K562 (cell line): ENCODE data around the gene CNNM2. TPM values are rescaled to one million over a fixed set of nuclear protein-coding genes. Genes with fewer than 3 reads are reported as not detected.

Experiments
- ATAC-seq: fragments of 200-7000 bp; cut with Tn5 transposase; 3 replicates; pipeline ENCODE4 v1.9.1; 2020; ENCODE audit warnings: moderate library complexity
- BruUV-seq: library from RNA; stranded (reverse); fragments of 400-500 nt; replicated peaks from 2 replicates; lab custom pipeline; 2021; lab: Mats Ljungman, UMichigan
- CTCF ChIA-PET: fragments of 300-600 bp; formaldehyde crosslinking; extraction: SDS; loops from one replicate; lab custom pipeline; 2021; ENCODE audit warnings: low intra/inter-chr PET ratio; lab: Yijun Ruan, JAX
- POLR2A ChIA-PET: fragments of 300-600, 350-650 bp; sonication (Branson Sonifier 250); formaldehyde crosslinking; extraction: SDS; loops from one replicate; lab custom pipeline; 2021; ENCODE audit warnings: antibody characterized with exemption, inconsistent platforms; lab: Yijun Ruan, JAX
- DNase-seq, 4 experiments: peaks; one replicate each; pipeline versions ENCODE4 v3.0.0 to v3.0.0-alpha.2; 2011 to 2018; ENCODE audit warnings: low spot score in 3 of 4, mixed read lengths in 3 of 4; ENCODE audit errors: extremely low read depth in 1 of 4
- FAIRE-seq: peaks from 2 replicates; lab custom pipeline; 2011; peaks lifted over from hg19 to GRCh38; lab: Jason Lieb, UNC
- H2AFZ ChIP-seq: 2 replicates; pipeline ENCODE4 v1.6.0; 2011; ENCODE audit warnings: low read depth, low read length, control low read depth, inconsistent platforms
- H3K27ac ChIP-seq: fragments of 200-600 bp; 3 replicates; pipeline ENCODE4 v1.8.0; 2011; ENCODE audit warnings: low read depth, mild to moderate bottlenecking, control low read depth, inconsistent platforms, low read length, moderate library complexity, mixed read lengths; ENCODE audit errors: extremely low read depth
- H3K27me3 ChIP-seq, 2 experiments: fragments of 300-600 bp in 1 of 2; 2 replicates in 1 of 2; 3 replicates in 1 of 2; pipeline versions ENCODE4 v1.6.0 to v1.8.0; 2011; ENCODE audit warnings: inconsistent platforms in 2 of 2, low read length in 2 of 2, mild to moderate bottlenecking in 1 of 2, mixed read lengths in 1 of 2, moderate library complexity in 1 of 2; ENCODE audit not compliant: control insufficient read depth in 2 of 2, insufficient read depth in 2 of 2
- H3K36me3 ChIP-seq: fragments of 300-600 bp; 3 replicates; pipeline ENCODE4 v1.8.0; 2011; ENCODE audit warnings: mild to moderate bottlenecking, low read length, inconsistent platforms; ENCODE audit not compliant: control insufficient read depth, insufficient read depth
- H3K4me1 ChIP-seq, 2 experiments: fragments of 200-600 bp in 1 of 2; replicated peaks in 1 of 2; 2 replicates in 1 of 2; 3 replicates in 1 of 2; pipeline versions ENCODE4 v1.5.1 to v1.8.0; 2011; ENCODE audit warnings: inconsistent platforms in 2 of 2, low read length in 2 of 2, mild to moderate bottlenecking in 1 of 2, mixed read lengths in 1 of 2, moderate library complexity in 1 of 2; ENCODE audit not compliant: control insufficient read depth in 2 of 2, insufficient read depth in 2 of 2
- H3K4me2 ChIP-seq: 2 replicates; pipeline ENCODE4 v1.6.1; 2011; ENCODE audit warnings: low read length, control low read depth, inconsistent platforms, mixed read lengths; ENCODE audit not compliant: insufficient read depth
- H3K4me3 ChIP-seq: fragments of 200-600 bp; sonication (generic), shearing (Covaris generic); 2 replicates; pipeline ENCODE4 v1.5.1; 2016; ENCODE audit warnings: control low read depth, inconsistent platforms
- H3K79me2 ChIP-seq: fragments of 200-600 bp; 3 replicates; pipeline ENCODE4 v1.8.0; 2011; ENCODE audit warnings: low read length, inconsistent platforms; ENCODE audit not compliant: control insufficient read depth, insufficient read depth
- H3K9ac ChIP-seq, 2 experiments: 2 replicates each; pipeline versions ENCODE4 v1.6.0 to v1.6.1; 2011; ENCODE audit warnings: low read depth in 2 of 2, low read length in 2 of 2, control low read depth in 1 of 2, inconsistent platforms in 1 of 2, mild to moderate bottlenecking in 1 of 2, mixed read lengths in 1 of 2; ENCODE audit not compliant: insufficient read depth in 1 of 2
- H3K9me1 ChIP-seq: one replicate; pipeline ENCODE4 v1.6.0; 2011; ENCODE audit warnings: inconsistent platforms, mild to moderate bottlenecking, low read length, moderate library complexity; ENCODE audit not compliant: control insufficient read depth, insufficient read depth
- H3K9me3 ChIP-seq: replicated peaks from 2 replicates; pipeline ENCODE4 v1.5.1; 2011; ENCODE audit warnings: low read depth, low read length, inconsistent platforms; ENCODE audit not compliant: control insufficient read depth, insufficient read depth
- H4K20me1 ChIP-seq: replicated peaks from 2 replicates; pipeline ENCODE4 v1.6.1; 2011; ENCODE audit warnings: low read length, inconsistent platforms, mixed read lengths; ENCODE audit not compliant: control insufficient read depth, insufficient read depth
- ARID2 ChIP-seq: fragments of 450-650 bp; IDR thresholded peaks from 2 replicates; pipeline ENCODE4 v1.6.1; 2017; ENCODE audit warnings: antibody characterized with exemption, mild to moderate bottlenecking
- ATF7 ChIP-seq: fragments of 450-650 bp; IDR thresholded peaks from 2 replicates; pipeline ENCODE4 v1.7.1; 2014; ENCODE audit warnings: mild to moderate bottlenecking, moderate library complexity
- IRF2 ChIP-seq: sonication (generic); formaldehyde crosslinking; IDR thresholded peaks from 2 replicates; pipeline ENCODE4 v1.8.1; 2022; ENCODE audit warnings: mild to moderate bottlenecking, missing genetic modification reagents
- POLR3A ChIP-seq: IDR thresholded peaks from 2 replicates; pipeline ENCODE4 v1.6.1; 2011; ENCODE audit warnings: borderline replicate concordance, mild to moderate bottlenecking, moderate library complexity; ENCODE audit not compliant: insufficient read length, insufficient read depth; ENCODE audit errors: extremely low read depth
- PRPF4 ChIP-seq: fragments of 200-400 bp; formaldehyde crosslinking; IDR thresholded peaks from one replicate; pipeline ENCODE4 v1.6.1; 2017; ENCODE audit warnings: low read length, low read depth, mild to moderate bottlenecking; ENCODE audit not compliant: insufficient read depth, poor library complexity, severe bottlenecking
- SLC30A9 ChIP-seq: fragments of 250-450 bp; sonication (Bioruptor Pico); IDR thresholded peaks from 2 replicates; pipeline ENCODE4 v1.8.0; 2022; ENCODE audit warnings: mild to moderate bottlenecking, moderate library complexity
- WHSC1 ChIP-seq: IDR thresholded peaks from one replicate; pipeline ENCODE4 v1.6.1; 2012; ENCODE audit warnings: low read length, control low read depth, inconsistent platforms
- XRCC3 ChIP-seq: fragments of 450-650 bp; IDR thresholded peaks from 2 replicates; pipeline ENCODE4 v1.6.1; 2017; ENCODE audit warnings: mild to moderate bottlenecking, moderate library complexity
- XRCC4 ChIP-seq: IDR thresholded peaks from one replicate; pipeline ENCODE4 v1.6.1; 2011; ENCODE audit not compliant: insufficient read depth, insufficient read length; ENCODE audit errors: extremely low read depth
- ZNF695 ChIP-seq: fragments of 450-650 bp; formaldehyde crosslinking; IDR thresholded peaks from 2 replicates; pipeline ENCODE4 v1.4.0; 2020; ENCODE audit warnings: mild to moderate bottlenecking, moderate library complexity
- WGBS: fragments of 100-300 bp; shearing (Covaris generic); methylation state at CpG from one replicate; pipeline ENCODE4 v1.1.6; 2016; ENCODE audit warnings: low coverage, mixed read lengths; ENCODE audit not compliant: insufficient coverage; ENCODE audit errors: missing lambda C conversion rate; 5-methylcytosine and 5-hydroxymethylcytosine counted together
- in situ Hi-C: fragments of 300-500 bp; cut with MboI; formaldehyde crosslinking; loops from 4 replicates; pipeline ENCODE4 v1.15.0; 2018; ENCODE audit warnings: inconsistent platforms, mixed read lengths
- intact Hi-C: fragments of 100-400 bp; cut with micrococcal nuclease; formaldehyde crosslinking; loops from 2 replicates; pipeline ENCODE4 v1.14.2; 2022
- polyA plus RNA-seq, 8 experiments: library from polyadenylated mRNA; depleted of rRNA in 4 of 8; stranded (reverse) in 5 of 8; unstranded in 3 of 8; fragments of >200 nt; fragmentation: Nextera tagmentation in 2 of 8; fragmentation: Illumina TruSeq in 1 of 8; extraction: Ambion mirVana in 2 of 8; extraction: Trizol in 1 of 8; gene quantifications; 2 replicates each; pipeline versions ENCODE4 v1.2.1 to v1.2.3, GENCODE V29; 2011 to 2014; ENCODE audit warnings: inconsistent platforms in 1 of 8, missing spikeins in 1 of 8
- total RNA-seq, 7 experiments: library from RNA; depleted of rRNA in 6 of 7; stranded (reverse); fragments of >200 nt in 6 of 7; fragmentation: Illumina TruSeq in 2 of 7; extraction: Trizol in 2 of 7; gene quantifications; 2 replicates each; pipeline versions ENCODE4 v1.2.1 to v1.2.3, GENCODE V29; 2011 to 2021; ENCODE audit warnings: low replicate concordance in 1 of 7
- TF ChIP-seq, protein P1 (sequence below): fragments of 450-650 bp; IDR thresholded peaks from 2 replicates; pipeline ENCODE4 v1.6.1; 2016; ENCODE audit warnings: borderline replicate concordance

Gene CNNM2
- total and polyA plus RNA-seq, 9 of the 15 experiments (the other 6 are each of a cell fraction or from before 2014, with no cell fraction given), result 0.21 to 5.0 (median 1.3) TPM

GRCh38 chr10:102923601-102924000, 5.5 kb downstream of the CNNM2 start (continued):
- TF ChIP-seq ATF7 (no peak), WHSC1 (no peak), ARID2 (no peak), PRPF4 (no peak), XRCC3 (no peak), IRF2 (CRISPR knock-in tag) (no peak), POLR3A (no peak), XRCC4 (no peak)
- TF ChIP-seq, protein P1, sequence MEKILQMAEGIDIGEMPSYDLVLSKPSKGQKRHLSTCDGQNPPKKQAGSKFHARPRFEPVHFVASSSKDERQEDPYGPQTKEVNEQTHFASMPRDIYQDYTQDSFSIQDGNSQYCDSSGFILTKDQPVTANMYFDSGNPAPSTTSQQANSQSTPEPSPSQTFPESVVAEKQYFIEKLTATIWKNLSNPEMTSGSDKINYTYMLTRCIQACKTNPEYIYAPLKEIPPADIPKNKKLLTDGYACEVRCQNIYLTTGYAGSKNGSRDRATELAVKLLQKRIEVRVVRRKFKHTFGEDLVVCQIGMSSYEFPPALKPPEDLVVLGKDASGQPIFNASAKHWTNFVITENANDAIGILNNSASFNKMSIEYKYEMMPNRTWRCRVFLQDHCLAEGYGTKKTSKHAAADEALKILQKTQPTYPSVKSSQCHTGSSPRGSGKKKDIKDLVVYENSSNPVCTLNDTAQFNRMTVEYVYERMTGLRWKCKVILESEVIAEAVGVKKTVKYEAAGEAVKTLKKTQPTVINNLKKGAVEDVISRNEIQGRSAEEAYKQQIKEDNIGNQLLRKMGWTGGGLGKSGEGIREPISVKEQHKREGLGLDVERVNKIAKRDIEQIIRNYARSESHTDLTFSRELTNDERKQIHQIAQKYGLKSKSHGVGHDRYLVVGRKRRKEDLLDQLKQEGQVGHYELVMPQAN, result no peak

DNA sequence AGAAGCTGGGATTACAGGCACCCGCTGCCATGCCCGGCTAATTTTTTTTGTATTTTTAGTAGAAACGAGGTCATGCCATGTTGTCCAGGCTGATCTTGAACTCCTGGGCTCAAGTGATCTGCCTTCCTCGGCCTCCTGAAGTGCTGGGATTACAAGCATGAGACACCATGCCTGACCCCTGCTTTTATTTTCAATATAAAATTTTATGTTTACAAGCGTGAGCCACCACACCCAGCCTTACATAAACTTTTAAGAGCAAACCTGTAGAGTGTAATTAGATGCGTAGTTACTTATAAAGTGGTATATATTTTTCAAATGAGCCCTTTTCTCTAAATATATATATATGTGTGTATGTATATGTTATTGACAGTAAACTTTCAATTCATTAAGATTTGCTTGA, 8.7 kb downstream of the CNNM2 start:
- DNase-seq, result no peak
- peaks cover 7% of the 10 kb centered on the region; the same call in 2 of the 3 replicates for H3K79me2 ChIP-seq
- no peaks in the 10 kb centered on the region for H3K36me3 ChIP-seq
- WGBS, result 68% methylated on average over 6 of the region's 6 CpGs
- BruUV-seq, result no TSS peak
- H3K9ac ChIP-seq, result no peak overlapping the region
- FAIRE-seq, result no peak
- ChIA-PET POLR2A (interaction anchor here (0.6 kb wide), 1 partner anchor 142 kb away, joined by 3 read pairs; no protein-coding TSS in a partner anchor), CTCF (no interaction called here)
- H3K9me3 ChIP-seq, result no peaks in the 10 kb centered on the region
- in situ Hi-C loops, result loop anchor here (5.0 kb wide), 1 partner anchor 50 kb away; no protein-coding TSS in a partner anchor
- ATAC-seq, result no peak
- H3K4me2 ChIP-seq, result no peak overlapping the region
- intact Hi-C loops, result loop anchor here (10.0 kb wide), 1 partner anchor 58 kb away; no protein-coding TSS in a partner anchor
- TF ChIP-seq ZNF695, result no peak
- TF ChIP-seq SLC30A9 (CRISPR knock-in tag), result no peak
- H3K9me1 ChIP-seq, result no peaks in the 10 kb centered on the region
- no peak overlapping the region; the same call in 2 of the 3 replicates for H3K27ac ChIP-seq
- H4K20me1 ChIP-seq, result no peaks in the 10 kb centered on the region
- H2AFZ ChIP-seq, result no peak overlapping the region
- no peak overlapping the region for H3K4me3 ChIP-seq
- H3K4me1 ChIP-seq, result peaks cover 4 to 9% of the 10 kb centered on the region in 2 experiments; a peak in 2 of 5 replicates
- H3K27me3 ChIP-seq, result no peaks in the 10 kb centered on the region
